Activated T-cell treated with anti-CD3 and anti-CD28 coated beads for 24 hours (primary cell): ENCODE results near the gene SCAI.
"Not testable (repeated sequence)": the region's sequence is repeated elsewhere in the genome, so short reads cannot be mapped to it uniquely, and the experiment has no call there.

ENCODE experiments used
- DNase-seq: peaks from one replicate; pipeline ENCODE4 v3.0.0-alpha.2; 2020; ENCODE audit warnings: low read depth

The SCAI gene

DNA sequence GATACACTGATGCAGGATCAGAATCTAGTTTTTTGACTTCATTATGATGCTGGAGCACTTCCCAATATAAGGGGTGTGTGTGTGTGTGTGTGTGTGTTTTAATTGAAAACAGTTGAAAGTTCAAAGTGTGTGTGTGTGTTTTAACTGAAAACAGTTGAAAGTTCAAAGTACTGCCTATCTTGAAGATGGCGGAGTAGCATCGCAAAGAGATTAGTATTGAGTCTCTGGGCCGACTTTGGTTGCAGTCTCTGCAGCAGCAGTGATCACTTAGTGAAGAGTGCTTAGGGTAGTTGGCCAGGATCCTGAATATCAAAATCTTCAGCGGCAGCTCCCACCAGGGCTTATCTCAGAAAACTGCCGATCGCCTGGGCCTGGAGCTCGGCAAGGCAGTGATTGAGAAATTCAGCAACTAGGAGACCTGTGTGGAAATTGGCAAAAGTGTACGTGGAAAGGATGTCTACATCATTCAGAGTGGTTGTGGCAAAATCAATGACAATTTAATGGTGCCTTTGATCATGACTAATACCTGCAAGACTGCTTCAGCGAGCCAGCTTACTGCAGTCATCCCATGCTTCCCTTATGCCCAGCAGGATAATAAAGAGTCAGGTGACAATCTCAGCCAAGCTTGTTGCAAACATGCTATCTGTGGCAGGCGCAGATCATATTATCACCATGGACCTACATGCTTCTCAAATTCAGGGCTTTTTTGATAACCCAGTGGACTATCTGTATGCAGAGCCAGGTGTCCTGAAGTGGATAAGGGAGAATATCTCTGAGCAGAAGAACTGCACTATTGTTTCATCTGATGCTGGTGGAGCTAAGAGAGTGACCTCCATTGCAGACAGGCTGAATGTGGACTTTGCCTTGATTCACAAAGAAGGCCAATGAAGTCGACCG lies 7.3 kb upstream of the SCAI start:
- no peak for DNase-seq

DNA sequence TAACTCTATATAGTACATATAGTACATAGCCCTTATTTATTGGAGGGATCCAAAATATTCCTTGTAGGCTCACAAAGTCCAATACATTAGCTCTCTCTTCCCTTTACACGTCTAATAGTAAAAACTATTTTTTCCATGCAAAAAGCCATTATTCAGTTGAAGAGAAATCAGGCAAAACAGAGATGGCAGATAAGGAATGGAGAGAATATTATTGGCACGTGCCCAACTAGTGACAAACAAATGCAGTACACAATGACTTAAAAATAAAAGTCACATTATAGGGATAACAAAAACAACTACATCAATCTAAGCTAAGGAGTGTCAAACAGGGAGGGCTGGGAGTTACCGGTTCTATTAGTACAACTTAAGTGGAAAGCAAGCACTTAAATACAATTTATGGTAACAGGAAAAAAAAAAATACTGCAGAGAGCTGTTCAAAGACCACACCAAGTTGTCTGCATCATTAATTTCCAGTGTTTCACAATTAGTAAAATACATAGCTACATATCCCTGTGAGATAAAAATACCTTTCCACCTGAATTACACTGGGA lies 4.1 kb upstream of the SCAI start:
- no peak for DNase-seq

DNA sequence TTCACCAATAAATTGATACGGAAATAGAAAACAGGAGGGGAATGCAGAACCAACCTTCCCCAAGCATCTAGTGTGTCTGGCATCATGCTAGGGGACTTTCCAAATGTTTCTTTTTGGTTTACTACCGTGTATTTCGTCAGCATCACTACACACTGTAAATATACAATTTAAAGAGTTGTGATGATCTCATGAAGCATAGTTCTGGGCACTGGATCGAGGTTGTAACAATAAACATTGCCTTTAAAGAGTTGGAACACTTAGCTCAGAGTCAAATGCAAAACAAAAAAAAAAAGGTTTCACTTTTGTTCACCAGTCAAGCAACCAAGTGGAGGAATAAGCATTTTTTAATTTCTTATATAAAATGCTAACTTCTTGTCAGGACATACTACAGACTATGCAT lies 2.9 kb upstream of the SCAI start:
- DNase-seq, result no peak

GRCh38 chr9:125145425-125145824 lies 2.1 kb upstream of the SCAI start:
- no peak for DNase-seq

GRCh38 chr9:125142560-125143376 lies 560 bp downstream of the SCAI start:
- DNase-seq, result no peak

- no peak for DNase-seq
These were observed 1.6 kb downstream of the SCAI start for GRCh38 chr9:125141751-125142150.

DNA sequence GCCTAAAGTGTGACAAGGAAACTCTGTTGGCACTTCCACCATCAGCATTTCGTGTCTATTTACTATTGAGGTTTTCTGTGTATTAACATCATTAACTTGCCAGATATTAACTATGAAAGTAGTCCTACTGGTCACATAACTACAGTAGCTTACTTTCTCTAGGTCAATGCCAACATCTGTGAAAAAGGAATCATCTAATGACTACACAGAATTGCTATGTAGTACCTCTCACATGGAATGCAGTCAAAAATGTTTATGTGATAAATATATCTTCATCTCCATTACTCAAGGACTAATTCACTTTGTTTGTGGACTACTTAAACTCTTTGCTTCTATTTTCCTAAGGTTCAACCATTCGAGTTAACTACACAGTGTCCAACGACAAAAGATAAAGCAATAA lies 2.1 kb downstream of the SCAI start:
- no peak for DNase-seq

DNA sequence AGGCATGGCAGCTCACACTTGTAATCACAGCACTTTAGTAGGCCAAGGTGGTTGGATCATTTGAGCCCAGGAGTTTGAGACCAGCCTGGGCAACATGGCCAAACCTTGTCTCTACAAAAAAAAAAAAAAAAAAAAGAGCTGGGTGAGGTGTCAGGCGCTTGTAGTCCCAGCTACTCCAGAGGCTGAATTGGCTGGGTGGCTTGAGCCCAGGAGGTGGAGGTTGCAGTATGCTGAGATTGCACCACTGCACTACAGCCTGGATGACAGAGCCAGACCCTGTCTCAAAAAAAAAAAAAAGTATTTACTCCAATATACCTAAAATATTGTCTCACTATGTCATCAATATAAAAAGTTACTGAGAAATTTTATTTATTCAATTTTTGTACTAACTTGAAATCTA lies 2.8 kb downstream of the SCAI start:
- no peak for DNase-seq

- no peak for DNase-seq
These were observed 6.1 kb downstream of the SCAI start for GRCh38 chr9:125137200-125137599.

DNA sequence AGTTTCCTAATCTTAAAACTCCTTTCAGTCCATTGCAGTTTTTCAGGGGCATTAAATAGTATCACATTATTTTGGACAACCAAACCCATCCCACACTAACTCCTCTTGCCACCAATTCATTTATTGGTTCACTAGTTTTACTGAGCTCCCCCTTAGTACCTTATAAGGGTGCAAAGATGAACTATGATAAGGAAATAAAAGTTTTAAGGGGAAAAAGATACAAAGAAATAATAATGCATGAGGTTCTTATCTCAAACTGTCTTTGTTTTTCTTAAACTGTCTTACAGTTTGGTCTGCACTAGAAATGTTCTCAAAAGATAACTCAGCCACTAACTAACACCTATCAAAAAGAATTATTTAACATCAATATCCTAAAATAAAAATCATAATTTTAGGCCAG lies 8.4 kb downstream of the SCAI start:
- no peak for DNase-seq

DNA sequence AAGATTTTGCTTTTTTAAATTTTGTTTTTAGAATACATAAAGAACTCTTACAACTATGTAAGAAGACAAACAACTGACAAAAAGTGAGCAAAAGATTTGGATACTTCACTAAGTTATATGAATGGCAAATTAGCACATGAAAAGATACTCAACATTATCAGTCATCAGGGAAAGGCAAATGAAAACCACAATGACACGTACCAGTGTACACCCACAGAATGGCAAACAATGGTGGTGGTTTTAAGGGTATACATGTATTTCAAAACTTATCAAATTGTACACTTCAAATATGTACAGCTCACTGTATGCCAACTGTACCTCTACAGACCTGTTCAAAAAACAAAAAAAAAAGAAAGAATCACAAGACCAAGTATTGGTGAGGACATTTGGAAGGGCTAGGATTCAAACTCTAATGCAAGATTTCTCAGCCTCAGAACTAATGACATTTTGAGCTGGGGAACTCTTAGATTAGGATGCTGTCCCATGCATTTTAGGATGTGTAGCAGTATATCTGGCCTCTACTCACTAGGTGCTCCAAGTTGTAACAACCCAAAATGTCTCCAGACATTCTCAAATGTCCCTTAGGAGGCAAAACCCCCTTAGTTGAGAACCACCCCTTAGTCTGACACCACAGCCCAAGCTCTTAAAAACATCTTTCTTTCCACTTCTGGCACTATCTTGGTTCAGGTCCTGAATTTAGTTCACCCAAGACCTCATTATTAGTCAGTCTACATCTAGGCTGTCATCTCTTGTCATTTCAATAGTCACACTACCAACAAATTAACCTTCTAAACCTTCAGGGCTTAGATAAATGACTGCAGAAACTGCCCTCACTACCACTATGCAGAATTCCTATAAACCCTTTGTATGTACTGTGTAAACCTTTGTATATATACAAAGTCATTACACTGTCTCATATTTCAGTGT lies 9.7 kb downstream of the SCAI start:
- no peak for DNase-seq

DNA sequence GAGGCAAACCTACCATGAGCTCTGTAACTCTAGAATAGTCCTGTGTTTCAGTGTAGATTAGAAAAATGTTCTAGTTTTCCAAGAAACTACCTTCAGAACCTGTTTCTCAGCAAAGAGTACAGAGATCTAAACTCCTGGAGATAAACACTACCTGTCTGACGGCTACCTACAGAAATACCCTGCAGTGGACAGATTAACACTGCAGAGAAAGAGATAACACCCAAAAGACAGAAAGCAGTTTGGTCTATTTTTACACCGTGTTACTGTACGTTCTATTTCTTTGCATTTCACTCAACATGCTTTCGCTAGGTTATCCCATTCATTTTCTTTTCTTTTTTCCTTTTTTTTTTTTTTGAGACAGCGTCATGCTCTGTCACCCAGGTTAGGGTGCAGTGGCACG lies 11.6 kb downstream of the SCAI start:
- DNase-seq, result no peak

DNA sequence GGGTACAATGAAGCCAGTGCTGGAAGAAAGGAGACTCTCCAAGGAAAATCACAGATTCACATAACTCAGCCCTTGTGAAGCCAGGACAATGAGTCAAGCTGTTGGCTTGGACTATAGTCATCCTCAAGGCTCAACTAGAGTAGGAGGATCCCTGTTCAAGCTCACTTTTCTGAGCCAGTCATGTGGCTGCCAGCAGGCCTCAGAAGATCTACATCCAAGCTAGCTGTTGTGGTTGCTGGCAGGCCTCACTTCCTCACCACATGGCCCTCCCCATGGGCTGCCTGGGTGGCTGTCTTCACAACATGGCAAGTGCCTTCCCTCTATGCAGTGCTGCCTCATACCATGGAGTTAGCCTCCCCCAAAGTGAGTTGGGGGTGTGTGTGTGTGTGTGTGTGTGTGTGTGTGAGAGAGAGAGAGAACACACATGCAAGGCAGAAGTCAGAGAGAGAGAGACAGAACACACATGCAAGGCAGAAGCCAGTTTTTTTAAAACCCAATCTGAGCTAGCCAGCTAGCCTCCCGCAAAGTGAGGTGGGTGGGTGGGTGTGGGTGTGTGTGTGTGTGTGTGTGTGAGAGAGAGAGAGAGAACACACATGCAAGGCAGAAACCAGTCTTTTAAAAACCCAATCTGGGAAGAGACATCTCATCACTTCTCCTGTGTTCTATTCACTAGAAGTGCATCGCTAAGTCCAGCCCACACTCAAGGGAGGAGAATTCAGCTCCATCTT lies 17.1 kb downstream of the SCAI start:
- DNase-seq, result peak; percentile 49

GRCh38 chr9:125125523-125125922 lies 17.8 kb downstream of the SCAI start:
- no peak for DNase-seq

GRCh38 chr9:125121146-125121545 lies 22.2 kb downstream of the SCAI start:
- no peak for DNase-seq

GRCh38 chr9:125119643-125120286 lies 23.6 kb downstream of the SCAI start:
- DNase-seq, result no peak

DNA sequence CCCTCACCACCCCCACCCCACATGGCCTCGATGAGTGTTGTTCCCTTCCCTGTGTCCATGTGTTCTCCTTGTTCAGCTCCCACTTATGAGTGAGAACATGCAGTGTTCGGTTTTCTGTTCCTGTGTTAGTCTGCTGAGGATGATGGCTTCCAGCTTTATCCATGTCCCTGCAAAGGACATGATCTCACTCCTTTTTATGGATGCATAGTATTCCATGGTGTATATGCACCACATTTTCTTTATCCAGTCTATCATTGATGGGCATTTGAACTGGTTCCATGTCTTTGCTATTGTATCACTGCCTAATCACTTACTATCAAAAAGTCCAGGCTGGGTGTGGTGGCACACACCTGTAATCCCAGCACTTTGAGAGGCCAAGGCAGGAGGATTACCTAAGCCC lies 24.6 kb downstream of the SCAI start:
- DNase-seq, result not testable (repeated sequence)

DNA sequence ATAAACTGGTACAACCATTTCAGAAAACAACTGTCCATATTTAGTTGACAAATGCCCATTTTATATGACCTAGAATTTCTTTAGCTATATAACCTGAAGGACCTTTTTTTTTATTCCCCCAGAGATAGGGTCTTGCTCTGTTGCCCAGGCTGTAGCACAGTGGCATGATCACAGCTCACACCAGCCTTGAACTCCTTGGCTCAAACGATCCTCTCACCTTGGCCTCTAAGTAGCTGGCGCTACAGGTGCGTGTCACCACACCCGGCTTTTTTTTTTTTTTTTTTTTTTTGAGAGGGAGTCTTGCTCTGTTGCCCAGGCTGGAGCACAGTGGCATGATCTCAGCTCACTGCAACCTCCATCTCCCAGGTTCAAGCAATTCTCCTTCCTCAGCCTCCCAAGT lies 28.8 kb downstream of the SCAI start:
- not testable (repeated sequence) for DNase-seq

DNA sequence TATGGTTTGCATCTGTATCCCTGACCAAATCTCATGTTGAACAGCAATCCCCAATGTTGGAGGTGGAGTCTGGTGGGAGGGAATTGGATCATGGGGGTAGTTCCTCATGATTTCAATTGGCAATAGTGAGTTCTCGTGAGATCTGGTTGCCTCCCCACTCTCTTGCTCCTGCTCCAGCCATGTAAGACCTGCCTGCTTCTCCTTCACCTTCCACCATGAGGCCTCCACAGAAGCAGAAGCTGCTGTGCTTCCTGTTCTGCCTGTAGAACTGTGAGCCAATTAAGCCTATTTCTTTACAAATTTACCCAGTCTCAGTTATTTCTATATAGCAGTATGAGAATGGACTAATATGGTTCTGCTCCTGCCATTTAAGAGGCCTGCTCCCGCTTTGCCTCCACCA lies 32.9 kb downstream of the SCAI start:
- no peak for DNase-seq

DNA sequence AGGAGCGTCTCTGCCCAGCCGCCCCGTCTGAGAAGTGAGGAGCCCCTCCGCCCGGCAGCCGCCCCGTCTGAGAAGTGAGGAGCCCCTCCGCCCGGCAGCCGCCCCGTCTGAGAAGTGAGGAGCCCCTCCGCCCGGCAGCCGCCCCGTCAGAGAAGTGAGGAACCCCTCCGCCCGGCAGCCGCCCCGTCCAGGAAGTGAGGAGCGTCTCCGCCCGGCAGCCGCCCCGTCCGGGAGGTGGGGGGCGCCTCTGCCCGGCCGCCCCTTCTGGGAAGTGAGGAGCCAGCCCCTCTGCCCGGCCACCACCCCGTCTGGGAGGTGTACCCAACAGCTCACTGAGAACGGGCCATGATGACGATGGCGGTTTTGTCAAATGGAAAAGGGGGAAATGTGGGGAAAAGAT lies 34.8 kb downstream of the SCAI start:
- not testable (repeated sequence) for DNase-seq
